22Rv1 (cell line): ENCODE data around the gene SKIC2.

Source experiments
- ZFX ChIP-seq: fragments of 450-650 bp; IDR thresholded peaks from 2 replicates; pipeline ENCODE4 v1.6.1; 2017; ENCODE audit warnings: antibody characterized with exemption, borderline replicate concordance
- TF ChIP-seq, protein P1 (sequence below): fragments of 450-650 bp; IDR thresholded peaks from 2 replicates; pipeline ENCODE4 v1.5.1; 2017; ENCODE audit warnings: mild to moderate bottlenecking

DNA sequence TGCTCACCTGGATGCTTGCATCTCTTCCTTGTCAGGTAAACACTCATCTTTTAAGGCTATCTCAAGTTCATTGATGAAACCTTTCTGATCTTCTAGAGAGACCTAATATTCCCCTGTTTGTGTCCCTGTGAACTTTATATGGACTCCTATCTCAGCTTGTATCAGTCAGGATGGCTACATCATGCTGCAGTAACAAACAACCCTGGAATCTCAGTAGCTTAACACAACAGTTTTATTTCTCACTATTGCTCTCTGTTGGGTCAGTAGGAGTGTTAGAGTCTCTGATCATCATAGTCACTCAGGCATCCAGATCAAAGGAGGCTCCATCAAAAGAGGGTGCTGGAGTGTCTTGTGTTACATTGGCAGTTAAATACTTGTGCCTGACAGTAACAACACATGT, 43.6 kb upstream of the SKIC2 start:
- TF ChIP-seq, protein P1, sequence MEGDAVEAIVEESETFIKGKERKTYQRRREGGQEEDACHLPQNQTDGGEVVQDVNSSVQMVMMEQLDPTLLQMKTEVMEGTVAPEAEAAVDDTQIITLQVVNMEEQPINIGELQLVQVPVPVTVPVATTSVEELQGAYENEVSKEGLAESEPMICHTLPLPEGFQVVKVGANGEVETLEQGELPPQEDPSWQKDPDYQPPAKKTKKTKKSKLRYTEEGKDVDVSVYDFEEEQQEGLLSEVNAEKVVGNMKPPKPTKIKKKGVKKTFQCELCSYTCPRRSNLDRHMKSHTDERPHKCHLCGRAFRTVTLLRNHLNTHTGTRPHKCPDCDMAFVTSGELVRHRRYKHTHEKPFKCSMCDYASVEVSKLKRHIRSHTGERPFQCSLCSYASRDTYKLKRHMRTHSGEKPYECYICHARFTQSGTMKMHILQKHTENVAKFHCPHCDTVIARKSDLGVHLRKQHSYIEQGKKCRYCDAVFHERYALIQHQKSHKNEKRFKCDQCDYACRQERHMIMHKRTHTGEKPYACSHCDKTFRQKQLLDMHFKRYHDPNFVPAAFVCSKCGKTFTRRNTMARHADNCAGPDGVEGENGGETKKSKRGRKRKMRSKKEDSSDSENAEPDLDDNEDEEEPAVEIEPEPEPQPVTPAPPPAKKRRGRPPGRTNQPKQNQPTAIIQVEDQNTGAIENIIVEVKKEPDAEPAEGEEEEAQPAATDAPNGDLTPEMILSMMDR, result no peak
- no peak for TF ChIP-seq ZFX
